Panc1 (cell line): ENCODE results near the gene EME2.

Experiments
- CTCF ChIP-seq: fragments of 450-650 bp; IDR thresholded peaks from 2 replicates; pipeline ENCODE4 v1.5.1; 2017; ENCODE audit warnings: mild to moderate bottlenecking
- POLR2AphosphoS5 ChIP-seq: IDR thresholded peaks from 2 replicates; pipeline ENCODE4 v1.6.1; 2012; ENCODE audit warnings: mild to moderate bottlenecking, low read depth, low read length, moderate library complexity
- REST ChIP-seq, 2 experiments: IDR thresholded peaks; 2 replicates each; pipeline ENCODE4 v1.6.1; 2011 to 2012; ENCODE audit warnings: low read depth in 2 of 2, control low read depth in 1 of 2, low read length in 1 of 2, mild to moderate bottlenecking in 1 of 2, moderate library complexity in 1 of 2; ENCODE audit not compliant: insufficient read depth in 1 of 2
- SIN3A ChIP-seq: IDR thresholded peaks from 2 replicates; pipeline ENCODE4 v1.6.1; 2012; ENCODE audit warnings: low read depth, mild to moderate bottlenecking, low read length, moderate library complexity, borderline replicate concordance; ENCODE audit not compliant: insufficient read depth

DNA sequence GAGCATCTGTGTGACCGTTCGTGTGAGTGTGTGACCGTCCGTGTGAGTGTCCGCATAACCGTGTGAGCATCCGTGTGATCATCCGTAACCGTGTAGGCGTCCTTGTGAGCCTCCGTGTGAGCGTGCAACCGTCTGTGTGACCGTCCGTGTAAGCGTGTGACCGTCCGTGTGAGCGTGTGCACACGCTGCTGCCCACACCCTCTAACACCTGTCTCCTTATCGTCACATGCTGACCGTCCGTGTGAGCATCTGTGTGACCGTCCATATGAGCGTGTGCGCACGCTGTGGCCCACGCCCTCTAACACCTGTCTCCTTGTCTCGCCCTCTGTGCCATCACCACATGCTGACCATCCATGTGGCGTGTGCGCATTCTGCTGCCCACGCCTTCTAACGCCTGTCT lies 32.4 kb upstream of the EME2 start:
- no peak for TF ChIP-seq CTCF
- TF ChIP-seq POLR2AphosphoS5: no peak
- no peak for TF ChIP-seq REST (IDR thresholded peaks at IDR 0.05; ENCODE audit: insufficient read depth in 1 of 2, low read depth in 2 of 2, low read length in 1 of 2)
- no peak for TF ChIP-seq SIN3A
